ENCODE data around the gene SMTN. TPM values are rescaled to one million over a fixed set of nuclear protein-coding genes. Genes with fewer than 3 reads are reported as not detected.

The SMTN gene
- total and polyA plus RNA-seq, 2 donors (not counting 3 experiments of a cell fraction or from before 2014, with no cell fraction given): 59.0 to 197 TPM

GRCh38 chr22:31036671-31037550 is 44.2 kb upstream of the SMTN start:
- dilution Hi-C loops (cut with MboI; ENCODE audit: extremely low pct_ligation_motif_present, low sequenced_read_pairs) (no loop called here), intact Hi-C loops (cut with micrococcal nuclease) (no loop called here)
- Histone ChIP-seq H3K27me3 (ENCODE audit: control insufficient read depth in 2 of 2, insufficient read depth in 2 of 2, low read length in 2 of 2) (peaks cover 0 to 5% of the 10 kb centered on the region in 2 experiments), H3K79me2 (ENCODE audit: control insufficient read depth, insufficient read depth, low read length) (no peaks in the 10 kb centered on the region), H4K20me1 (replicated peaks; ENCODE audit: control insufficient read depth, extremely low read depth, insufficient read depth, low read length) (no peaks in the 10 kb centered on the region), H3K27ac (ENCODE audit: insufficient read depth, low read depth, low read length) (no peak overlapping the region), H3K4me1 (ENCODE audit: control insufficient read depth, extremely low read depth, insufficient read depth, low read length) (no peaks in the 10 kb centered on the region), H3K9me3 (replicated peaks; ENCODE audit: control insufficient read depth, insufficient read depth, low read length) (no peaks in the 10 kb centered on the region), H3K36me3 (ENCODE audit: control insufficient read depth in 2 of 2, extremely low read depth in 1 of 2, insufficient read depth in 2 of 2, low read length in 2 of 2) (no peaks in the 10 kb centered on the region), H3K4me2 (ENCODE audit: insufficient read depth, low read length) (no peak overlapping the region), H3K4me3 (replicated peaks in 1 of 3; ENCODE audit: insufficient read depth in 1 of 3, low read depth in 1 of 3, low read length in 3 of 3) (no peak overlapping the region), H2AFZ (ENCODE audit: low read depth, low read length) (no peak overlapping the region), H3K9me1 (replicated peaks; ENCODE audit: control insufficient read depth, extremely low read depth, insufficient read depth, low read length) (no peaks in the 10 kb centered on the region), H3K9ac (replicated peaks; ENCODE audit: extremely low read depth, insufficient read depth, low read length) (no peak overlapping the region)
- DNase-seq (ENCODE audit: low read depth, low spot score) (no peak), FAIRE-seq (no peak)
- TF ChIP-seq POLR2A (IDR thresholded peaks at IDR 0.05; ENCODE audit: low read depth, low read length) (no peak), POLR2AphosphoS5 (IDR thresholded peaks at IDR 0.05; ENCODE audit: insufficient read depth, low read depth, low read length) (no peak), EZH2 (IDR thresholded peaks at IDR 0.05; ENCODE audit: borderline replicate concordance, low read depth, low read length, severe bottlenecking) (no peak), GATA2 (IDR thresholded peaks at IDR 0.05; ENCODE audit: insufficient read depth, insufficient read length, low read depth, low read length) (no peak), MAX (IDR thresholded peaks at IDR 0.05; ENCODE audit: insufficient read depth, insufficient read length) (no peak), CTCF (IDR thresholded peaks at IDR 0.05; ENCODE audit: extremely low read depth in 1 of 2, insufficient read depth in 1 of 2, low read depth in 1 of 2, low read length in 2 of 2) (no peak)
- no TSS peak for BruUV-seq (replicated peaks)
- POLR2A ChIA-PET: interaction anchor here (0.6 kb wide), 1 partner anchor 30 kb away, joined by 3 read pairs; no protein-coding TSS in a partner anchor
- CTCF ChIA-PET: interaction anchor here (1.2 to 1.9 kb wide), 4 partner anchors 10 to 68 kb away, joined by 3 to 6 read pairs (median 6); partner anchors contain the start of genes MORC2 and TUG1
